Non-pigmented ciliary epithelial cell (primary cell): ENCODE results near the gene RPL28.
A peak's percentile ranks its signal among the peaks of the same experiment; 100 is the strongest.
"Not testable (repeated sequence)": the region's sequence is repeated elsewhere in the genome, so short reads cannot be mapped to it uniquely, and the experiment has no call there.

Experiments used
- DNase-seq: peaks from one replicate; pipeline ENCODE4 v3.0.0-alpha.2; 2010; ENCODE audit warnings: low read depth

RPL28 gene

GRCh38 chr19:55392820-55393761, 7.4 kb downstream of the RPL28 start:
- no peak for DNase-seq

GRCh38 chr19:55398200-55398925, 12.6 kb downstream of the RPL28 start:
- DNase-seq = no peak

DNA sequence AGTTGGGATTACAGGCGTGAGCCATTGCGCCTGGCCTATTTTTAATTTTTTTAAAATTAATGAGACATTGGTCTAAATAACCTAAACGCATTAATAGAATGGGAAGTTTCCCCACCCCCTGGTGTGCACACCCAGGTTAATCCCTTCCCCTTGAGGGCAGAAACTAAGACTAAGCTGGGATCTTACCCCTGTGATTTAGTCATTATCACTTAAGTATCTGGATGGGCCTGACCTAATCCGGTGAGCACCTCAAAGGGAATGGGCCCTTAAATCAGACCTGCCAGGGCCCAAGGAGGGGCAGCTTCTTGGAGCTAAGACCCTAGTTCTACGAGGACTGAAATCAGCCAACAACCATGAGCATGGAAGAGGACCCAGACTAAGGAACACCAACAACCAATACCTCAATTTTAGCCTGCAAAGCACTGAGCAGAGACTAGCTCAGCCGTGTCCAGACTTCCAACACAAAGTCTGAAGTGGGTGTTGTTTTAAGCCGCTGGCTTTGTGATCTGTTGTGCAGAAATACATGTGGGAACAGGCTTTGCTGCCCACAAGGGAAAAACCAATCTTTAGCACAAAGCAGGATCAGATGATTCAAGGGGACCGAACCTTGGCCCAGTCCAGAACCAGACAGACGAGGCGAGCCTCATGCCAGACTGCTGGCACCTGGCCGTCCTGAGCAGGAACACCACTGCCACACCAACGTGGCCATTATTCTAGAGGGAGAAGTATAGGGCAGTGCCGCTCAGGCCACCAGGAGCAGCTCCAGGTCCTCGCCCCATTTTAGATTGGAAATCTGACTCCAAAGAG, 14.8 kb downstream of the RPL28 start:
- DNase-seq = no peak

- not testable (repeated sequence) for DNase-seq
Measured at GRCh38 chr19:55401390-55401789, 15.7 kb downstream of the RPL28 start.

GRCh38 chr19:55402509-55402908, 16.8 kb downstream of the RPL28 start:
- no peak for DNase-seq

- no peak for DNase-seq
Measured at GRCh38 chr19:55405638-55406037, 19.9 kb downstream of the RPL28 start.

- DNase-seq = no peak
Measured at GRCh38 chr19:55406091-55406825, 20.5 kb downstream of the RPL28 start.

GRCh38 chr19:55406826-55407549, 21.3 kb downstream of the RPL28 start:
- DNase-seq = no peak

DNA sequence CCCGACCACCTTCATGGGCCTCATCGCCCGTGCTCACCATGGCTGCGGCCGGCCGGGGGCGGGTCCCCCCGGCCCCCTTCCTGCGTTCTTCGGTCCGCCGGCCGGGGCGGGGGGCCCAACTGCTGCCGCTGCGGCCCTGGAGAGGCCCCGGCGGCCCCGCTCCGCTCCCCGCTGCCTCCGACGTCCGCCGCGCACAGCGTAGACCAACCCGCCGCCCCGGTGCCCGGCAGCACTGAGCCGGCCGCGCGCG, 21.7 kb downstream of the RPL28 start, which contains the start of gene UBE2S:
Gene UBE2S (minus strand): TSS at position 239 of the 250 bp plus-strand sequence. CDS start 199 bp downstream, at position 40.
- DNase-seq = not testable (repeated sequence)

- DNase-seq = peak; percentile 98
Measured at GRCh38 chr19:55407800-55408532, 22.2 kb downstream of the RPL28 start.

DNA sequence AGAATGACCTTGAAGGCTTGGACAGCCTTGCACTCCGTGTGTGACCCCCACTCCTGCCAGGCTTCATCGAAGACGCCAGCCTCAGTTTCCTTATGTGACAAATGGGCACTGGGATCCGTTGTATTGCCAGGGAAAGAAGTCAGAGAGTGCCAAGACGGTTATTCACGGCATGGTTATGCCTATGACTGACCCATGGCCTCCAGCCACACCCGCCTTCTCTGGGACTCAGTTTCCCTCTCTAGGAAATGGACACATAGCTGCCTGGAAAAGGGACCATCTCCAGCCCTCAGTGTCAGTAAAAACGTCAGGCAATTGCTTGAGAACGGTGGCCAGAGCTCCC, 22.8 kb downstream of the RPL28 start:
- DNase-seq = no peak

- not testable (repeated sequence) for DNase-seq
Measured at GRCh38 chr19:55409179-55409578, 23.4 kb downstream of the RPL28 start.

DNA sequence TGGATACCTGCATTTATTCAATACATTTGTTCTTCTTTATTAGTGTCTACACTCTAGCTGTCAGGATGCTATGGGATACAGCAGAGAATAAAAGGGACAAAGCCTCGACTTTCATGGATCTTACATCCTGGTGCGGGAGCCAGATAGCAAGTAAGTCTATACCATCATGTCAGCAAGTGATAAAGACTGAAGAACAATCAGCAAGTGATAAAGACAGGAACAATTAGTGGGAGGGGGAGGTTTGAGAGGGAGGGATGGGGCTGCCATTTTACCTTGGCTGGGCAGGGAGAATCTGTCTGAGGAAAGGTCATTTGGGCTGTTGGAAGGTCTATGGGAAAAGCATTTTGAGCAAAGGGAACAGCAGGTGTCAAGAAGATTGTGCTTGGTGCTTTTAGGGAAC, 24.4 kb downstream of the RPL28 start:
- DNase-seq = no peak

- peak; percentile 58 for DNase-seq
Measured at GRCh38 chr19:55418185-55418584, 32.5 kb downstream of the RPL28 start.

DNA sequence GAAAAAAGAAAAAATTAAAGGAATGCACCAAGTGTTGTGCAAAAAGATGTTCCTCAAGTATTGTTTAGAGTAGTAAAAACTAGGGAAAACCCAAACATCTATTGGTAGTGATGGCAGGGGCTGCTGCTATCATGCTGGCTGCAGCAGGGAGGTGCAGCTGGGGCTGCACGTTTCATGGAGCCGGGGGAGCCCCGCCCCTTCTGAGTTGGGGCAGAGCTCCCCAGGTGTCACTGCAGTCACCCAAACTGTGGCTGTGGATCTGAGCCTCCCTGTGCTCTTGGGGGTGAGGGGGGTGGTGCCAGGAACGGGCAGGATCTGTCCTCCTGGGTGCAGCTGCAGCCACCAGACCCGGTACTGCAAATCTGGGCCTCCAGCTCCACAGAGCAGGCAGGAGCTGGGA, 33.4 kb downstream of the RPL28 start:
- DNase-seq = no peak

DNA sequence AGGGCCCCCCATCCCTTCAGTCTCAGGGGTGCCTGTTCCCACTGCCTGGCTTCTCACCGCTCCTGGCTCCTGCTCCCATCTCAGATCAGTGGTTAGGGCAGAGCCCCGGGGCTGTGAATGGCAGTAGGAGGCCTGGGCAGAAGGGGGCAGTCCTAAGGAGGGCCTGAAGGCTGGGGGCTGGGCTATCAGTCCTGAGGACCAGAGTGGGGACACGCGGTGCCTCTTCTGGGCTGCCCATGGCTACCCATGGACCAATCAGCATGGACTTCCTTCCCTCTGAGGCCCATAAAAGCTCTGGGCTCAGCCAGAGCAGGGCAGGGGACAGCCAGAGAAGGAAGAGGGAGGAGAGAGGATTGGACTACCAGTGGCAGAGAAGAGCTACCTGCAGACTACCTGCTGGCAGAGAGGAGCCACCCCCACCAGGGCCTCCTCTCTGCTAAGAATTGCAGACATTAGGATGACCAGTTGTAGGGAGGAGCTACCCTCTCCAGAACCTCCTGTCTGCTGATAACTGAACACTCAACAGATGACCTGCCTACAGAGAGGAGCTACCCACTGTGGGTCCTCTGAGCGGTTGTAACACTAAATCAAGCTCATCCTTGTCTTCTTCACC, 34.0 kb downstream of the RPL28 start:
- DNase-seq = no peak

GRCh38 chr19:55421281-55421680, 35.5 kb downstream of the RPL28 start:
- not testable (repeated sequence) for DNase-seq

- DNase-seq = no peak
Measured at GRCh38 chr19:55423225-55424005, 37.7 kb downstream of the RPL28 start.

DNA sequence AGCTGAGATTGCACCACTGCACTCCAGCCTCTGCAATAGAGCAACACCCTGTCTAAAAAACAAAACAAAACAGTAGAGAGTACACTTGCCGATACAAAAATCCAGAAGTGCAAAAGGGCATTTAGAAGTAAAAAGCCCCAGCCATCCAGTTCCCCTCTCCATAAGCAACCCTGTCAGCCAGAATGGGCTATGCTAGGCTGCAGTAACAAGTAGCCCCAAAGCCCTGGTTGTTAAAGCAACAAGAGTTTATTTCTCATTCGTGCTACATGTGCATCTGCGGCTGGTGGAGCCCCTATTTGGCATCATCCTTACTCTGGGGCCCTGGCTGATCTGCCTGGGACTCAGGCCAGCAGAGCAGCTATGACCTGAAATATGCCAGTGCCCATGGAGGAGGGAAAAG, 38.8 kb downstream of the RPL28 start:
- DNase-seq = no peak
